Lung (tissue), 12 donors: ENCODE measurements around the gene HAUS8. TPM values are rescaled to one million over a fixed set of nuclear protein-coding genes. Genes with fewer than 3 reads are reported as not detected.

Experiments
- ATAC-seq: fragments of 200-7000 bp; cut with Tn5 transposase; one replicate; pipeline ENCODE4 v1.9.1; 2020; ENCODE audit warnings: moderate number of reproducible peaks; ENCODE audit not compliant: insufficient read depth, low FRiP score
- DNase-seq, 3 donors: peaks; one replicate each; pipeline ENCODE4 v3.0.0-alpha.2; 2013 to 2017
- H3K27ac ChIP-seq, 2 donors: one replicate each; pipeline ENCODE4 v1.5.1; 2013; ENCODE audit warnings: mild to moderate bottlenecking in 2 of 2, moderate library complexity in 2 of 2, control low read depth in 1 of 2, inconsistent platforms in 1 of 2, low read depth in 1 of 2, low read length in 1 of 2
- H3K27me3 ChIP-seq, 3 donors: one replicate each; pipeline ENCODE4 v1.5.1; 2013; ENCODE audit warnings: low read length in 2 of 3; ENCODE audit not compliant: control insufficient read depth in 3 of 3, insufficient read depth in 3 of 3
- H3K36me3 ChIP-seq, 4 donors: one replicate each; pipeline ENCODE4 v1.5.1; 2013; ENCODE audit warnings: low read length in 4 of 4, mild to moderate bottlenecking in 1 of 4, moderate library complexity in 1 of 4; ENCODE audit not compliant: control insufficient read depth in 4 of 4, insufficient read depth in 4 of 4
- H3K4me1 ChIP-seq, 5 donors: one replicate each; pipeline ENCODE4 v1.5.1; 2013; ENCODE audit warnings: low read length in 5 of 5, mild to moderate bottlenecking in 2 of 5, moderate library complexity in 1 of 5; ENCODE audit not compliant: control insufficient read depth in 5 of 5, insufficient read depth in 5 of 5
- H3K4me3 ChIP-seq: one replicate; pipeline ENCODE4 v1.5.1; 2013; ENCODE audit warnings: mild to moderate bottlenecking, control low read depth, moderate library complexity
- H3K9ac ChIP-seq, 2 donors: one replicate each; pipeline ENCODE4 v1.5.1; 2013; ENCODE audit warnings: low read length in 2 of 2, control low read depth in 1 of 2; ENCODE audit not compliant: insufficient read depth in 1 of 2
- H3K9me3 ChIP-seq, 4 donors: one replicate each; pipeline ENCODE4 v1.5.1; 2013; ENCODE audit warnings: low read length in 3 of 4, mild to moderate bottlenecking in 1 of 4, moderate library complexity in 1 of 4; ENCODE audit not compliant: control insufficient read depth in 4 of 4, insufficient read depth in 3 of 4
- CTCF ChIP-seq: IDR thresholded peaks from 2 replicates; pipeline ENCODE4 v1.5.1; 2012; ENCODE audit warnings: mild to moderate bottlenecking; ENCODE audit errors: control extremely low read depth, extremely low read depth
- WGBS, 2 donors: extraction: QIAGEN DNeasy Blood & Tissue Kit; methylation state at CpG; one replicate each; pipeline ENCODE4 v1.1.7; 2013; 5-methylcytosine and 5-hydroxymethylcytosine counted together
- polyA plus RNA-seq, 2 donors: library from polyadenylated mRNA; stranded (reverse); fragments of 200-250 nt; gene quantifications; one replicate each; pipeline ENCODE4 v1.2.1, GENCODE V29; 2013
- total RNA-seq, 2 donors: library from RNA; depleted of rRNA in 1 of 2; stranded (reverse); fragments of >200 nt in 1 of 2; gene quantifications; one replicate each; pipeline ENCODE4 v1.2.1, GENCODE V29; 2014 to 2021
- donor health status: control.
- donor health status: control.
- donor health status: Bipolar disorder and iron deficiency.
- donor health status: healthy.
- donor health status: DM: yes; HTN: yes; CAD: no.

HAUS8 gene
- total and polyA plus RNA-seq, 4 donors, result 6.1 to 13.8 (median 8.5) TPM

DNA sequence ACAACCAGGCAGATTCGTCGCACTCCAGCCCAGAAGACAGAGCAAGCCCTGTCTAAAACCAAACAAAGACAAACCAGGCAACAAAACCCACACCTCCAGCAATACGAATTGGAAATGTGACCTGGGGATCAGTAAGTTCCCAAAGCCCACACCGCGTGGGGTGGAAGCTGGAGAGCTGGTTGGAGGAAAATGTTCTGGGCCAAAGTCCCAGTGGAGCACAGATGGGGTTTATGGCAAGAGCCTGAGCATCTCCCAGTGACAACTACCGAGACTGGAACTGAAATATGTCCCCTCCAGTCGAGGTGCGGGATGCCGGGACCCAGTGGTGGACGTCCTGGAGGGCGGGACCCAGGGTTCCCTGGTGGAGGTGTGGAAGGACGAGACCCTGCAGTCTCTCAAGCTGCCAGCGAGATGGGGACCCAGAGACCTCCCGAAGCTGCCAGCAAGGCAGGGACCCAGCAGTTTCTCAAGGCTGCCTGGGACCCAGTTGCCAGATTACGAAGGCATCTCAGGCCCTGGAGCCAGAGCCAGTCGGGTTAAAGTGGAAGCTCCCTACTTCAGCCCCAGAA lies 26.3 kb downstream of the HAUS8 start:
- no peaks in the 10 kb centered on the region for H3K4me1 ChIP-seq
- H3K4me3 ChIP-seq, result no peak overlapping the region
- H3K36me3 ChIP-seq, result peaks cover 3 to 15% (median 8%) of the 10 kb centered on the region in 4 donors
- H3K9me3 ChIP-seq, result no peaks in the 10 kb centered on the region
- no peak for TF ChIP-seq CTCF
- 89 to 91% methylated on average over 16 of the region's 16 CpGs for WGBS, 2 donors
- no peak overlapping the region for H3K27ac ChIP-seq
- ATAC-seq, result no peak
- no peak for DNase-seq
- no peaks in the 10 kb centered on the region for H3K27me3 ChIP-seq
- no peak overlapping the region for H3K9ac ChIP-seq

GRCh38 chr19:17045907-17046502 lies 29.2 kb downstream of the HAUS8 start:
- H3K36me3 ChIP-seq, result peaks cover 0 to 11% (median 2%) of the 10 kb centered on the region in 4 donors
- DNase-seq, result no peak
- WGBS, 2 donors, result 92 to 96% methylated on average over 5 of the region's 5 CpGs

GRCh38 chr19:17043744-17044143 lies 31.5 kb downstream of the HAUS8 start:
- Histone ChIP-seq H3K27ac (no peak overlapping the region), H3K4me3 (no peak overlapping the region), H3K27me3 (no peaks in the 10 kb centered on the region), H3K36me3 (no peaks in the 10 kb centered on the region), H3K9me3 (no peaks in the 10 kb centered on the region), H3K9ac (no peak overlapping the region), H3K4me1 (peaks cover 0 to 3% (median 0%) of the 10 kb centered on the region in 5 donors)
- no peak for TF ChIP-seq CTCF
- ATAC-seq (no peak), DNase-seq (no peak)
- 75 to 79% methylated on average over 7 of the region's 7 CpGs for WGBS, 2 donors

More at GRCh38 chr19:17045907-17046502, 29.2 kb downstream of the HAUS8 start:
- Histone ChIP-seq H3K27ac (no peak overlapping the region), H3K4me1 (peaks cover 0 to 3% (median 0%) of the 10 kb centered on the region in 5 donors), H3K4me3 (no peak overlapping the region), H3K27me3 (no peaks in the 10 kb centered on the region), H3K9ac (no peak overlapping the region), H3K9me3 (no peaks in the 10 kb centered on the region)
- no peak for TF ChIP-seq CTCF
- no peak for ATAC-seq
